ENCODE results near the gene LRP8. TPM values are rescaled to one million over a fixed set of nuclear protein-coding genes. Genes with fewer than 3 reads are reported as not detected.
A peak's percentile ranks its signal among the peaks of the same experiment; 100 is the strongest.

The LRP8 gene
- total RNA-seq, 1 experiment from 2014 or later, result 69.5 TPM

GRCh38 chr1:53307037-53307436 lies 20.8 kb downstream of the LRP8 start:
- no peaks in the 10 kb centered on the region for H3K9me3 Mint-ChIP-seq
- no peak for ATAC-seq
- peaks cover 3% of the 10 kb centered on the region; the same call in 1 of the 2 replicates for H3K36me3 Mint-ChIP-seq
- peaks cover 21% of the 10 kb centered on the region for H3K4me1 Mint-ChIP-seq
- H3K27ac Mint-ChIP-seq, result no peak overlapping the region; the same call in 1 of the 2 replicates
- no peaks in the 10 kb centered on the region for H3K27me3 Mint-ChIP-seq (ENCODE audit: low read depth)
- no peak for TF ChIP-seq MAX (CRISPR knock-in tag; IDR thresholded peaks at IDR 0.05)
- TF ChIP-seq FOXP4 (CRISPR knock-in tag; IDR thresholded peaks at IDR 0.05), result no peak
- no peak for TF ChIP-seq STAT6 (CRISPR knock-in tag; conservative IDR thresholded peaks at IDR 0.05; ENCODE audit: low read depth)
- no peak for TF ChIP-seq CDX4 (CRISPR knock-in tag; IDR thresholded peaks at IDR 0.05; ENCODE audit: borderline replicate concordance)
- TF ChIP-seq ATF1 (CRISPR knock-in tag; IDR thresholded peaks at IDR 0.05), result no peak
- no peak for TF ChIP-seq ZMAT4 (CRISPR knock-in tag; IDR thresholded peaks at IDR 0.05)
- TF ChIP-seq GTF2I (CRISPR knock-in tag; conservative IDR thresholded peaks at IDR 0.05), result no peak
- TF ChIP-seq ARID4B (CRISPR knock-in tag; IDR thresholded peaks at IDR 0.05; ENCODE audit: borderline replicate concordance), result no peak
- TF ChIP-seq ZNF219 (CRISPR knock-in tag; IDR thresholded peaks at IDR 0.05; ENCODE audit: borderline replicate concordance), result no peak
- DNase-seq (ENCODE audit: low spot score), result no peak
- POLR2A ChIA-PET, result interaction anchor here (0.5 kb wide), 1 partner anchor 147 kb away, joined by 3 read pairs; no protein-coding TSS in a partner anchor
- no peak overlapping the region for H3K4me3 Mint-ChIP-seq
- CTCF ChIA-PET, result no interaction called here

- H3K4me3 Mint-ChIP-seq, result no peak overlapping the region
- CTCF ChIA-PET, result interaction anchor here (1.4 to 4.3 kb wide), 2 partner anchors 27 to 87 kb away, joined by 6 to 19 read pairs; no protein-coding TSS in a partner anchor
- no peaks in the 10 kb centered on the region for H3K27me3 Mint-ChIP-seq (ENCODE audit: low read depth)
- H3K4me1 Mint-ChIP-seq, result peaks cover 21% of the 10 kb centered on the region
- DNase-seq (ENCODE audit: low spot score) (no peak), ATAC-seq (no peak)
- POLR2A ChIA-PET, result no interaction called here
- H3K9me3 Mint-ChIP-seq, result no peaks in the 10 kb centered on the region
- peaks cover 3% of the 10 kb centered on the region; the same call in 1 of the 2 replicates for H3K36me3 Mint-ChIP-seq
- H3K27ac Mint-ChIP-seq, result peak overlapping the region; percentile 56; the same call in 1 of the 2 replicates
- TF ChIP-seq ZBTB21 (CRISPR knock-in tag; IDR thresholded peaks at IDR 0.05; ENCODE audit: borderline replicate concordance) (no peak), EMX1 (CRISPR knock-in tag; IDR thresholded peaks at IDR 0.05) (no peak), ERG (CRISPR knock-in tag; IDR thresholded peaks at IDR 0.05) (no peak), TEAD4 (CRISPR knock-in tag; IDR thresholded peaks at IDR 0.05) (no peak), MYBL2 (CRISPR knock-in tag; IDR thresholded peaks at IDR 0.05) (no peak), MXD4 (CRISPR knock-in tag; IDR thresholded peaks at IDR 0.05; ENCODE audit: borderline replicate concordance) (no peak), ATF3 (CRISPR knock-in tag; conservative IDR thresholded peaks at IDR 0.05) (no peak), ZSCAN18 (CRISPR knock-in tag; IDR thresholded peaks at IDR 0.05) (no peak), JAZF1 (CRISPR knock-in tag; IDR thresholded peaks at IDR 0.05) (no peak), MLX (CRISPR knock-in tag; IDR thresholded peaks at IDR 0.05) (no peak)
Observed at GRCh38 chr1:53306168-53306567, 21.7 kb downstream of the LRP8 start.
